ELF-1 (cell line): ENCODE measurements around the gene MEGF11.
A peak's percentile ranks its signal among the peaks of the same experiment; 100 is the strongest.

Experiments
- DNase-seq: peaks from one replicate; pipeline ENCODE4 v3.0.0-alpha.2; 2016; ENCODE audit warnings: low read depth, low spot score

Gene MEGF11

DNA sequence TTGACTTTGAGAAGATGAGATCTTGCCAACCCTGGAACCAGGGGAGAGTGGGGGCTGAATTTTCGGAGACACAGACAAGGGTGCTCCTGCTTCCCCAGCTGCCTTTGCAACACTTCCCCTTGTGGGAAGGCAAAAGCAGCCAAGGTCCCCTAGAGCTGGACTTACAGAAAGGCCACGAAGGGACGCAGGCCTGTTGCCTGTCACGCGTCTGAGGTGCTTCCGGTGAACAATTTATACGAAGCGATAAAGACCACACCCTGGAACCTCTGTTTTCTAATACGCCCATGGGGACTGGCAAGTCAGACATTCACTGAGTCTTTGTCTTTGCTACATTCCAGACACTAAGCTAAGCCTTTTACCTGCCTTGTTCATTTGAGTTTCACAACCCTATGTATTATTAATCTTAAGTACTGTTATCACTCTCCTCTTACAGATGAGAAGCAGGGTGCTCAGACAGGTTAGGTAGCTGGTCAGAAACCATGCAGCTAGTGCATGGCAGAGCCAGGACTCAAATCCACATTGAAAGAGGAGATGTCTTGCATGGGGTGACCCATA is 13.2 kb downstream of the MEGF11 start:
- DNase-seq: no peak

DNA sequence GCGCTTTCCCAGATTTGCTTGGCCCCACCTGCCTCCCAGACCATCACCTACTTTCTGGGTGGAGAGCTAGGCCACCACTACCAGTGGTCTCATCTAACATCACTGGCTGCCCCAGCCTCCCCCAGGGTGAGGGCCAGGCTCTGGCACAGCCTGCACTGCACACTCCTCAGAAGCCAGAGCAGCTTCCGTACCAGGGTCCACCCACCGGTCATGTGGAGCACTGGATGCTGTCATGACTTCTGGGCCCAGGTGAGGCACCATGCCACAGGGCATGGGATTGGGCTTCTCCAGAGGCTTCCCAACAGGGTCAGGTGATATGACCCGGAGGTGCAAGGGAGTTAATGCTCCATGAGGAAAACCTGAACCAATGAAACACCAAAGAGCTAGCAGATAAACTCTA is 14.0 kb downstream of the MEGF11 start:
- no peak for DNase-seq

DNA sequence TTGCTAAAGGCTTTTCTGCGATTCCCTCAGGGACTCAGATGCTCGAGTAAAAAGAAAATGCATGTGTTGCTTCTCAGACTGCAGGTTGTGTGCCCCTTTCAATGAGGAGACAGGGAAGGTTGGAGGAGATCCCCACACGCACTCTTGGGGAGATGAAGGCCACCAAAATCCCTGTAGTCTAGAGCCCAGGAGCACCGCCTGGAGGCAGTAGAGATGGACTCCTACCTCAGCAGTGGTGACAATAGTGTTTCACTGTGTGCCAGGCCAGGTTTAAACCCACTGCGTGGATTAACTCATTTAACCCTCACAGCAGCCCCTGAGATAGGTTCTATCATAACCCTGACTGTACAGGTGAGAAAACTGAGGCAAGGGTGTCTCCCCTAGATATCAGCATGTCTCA is 15.2 kb downstream of the MEGF11 start:
- DNase-seq: no peak

DNA sequence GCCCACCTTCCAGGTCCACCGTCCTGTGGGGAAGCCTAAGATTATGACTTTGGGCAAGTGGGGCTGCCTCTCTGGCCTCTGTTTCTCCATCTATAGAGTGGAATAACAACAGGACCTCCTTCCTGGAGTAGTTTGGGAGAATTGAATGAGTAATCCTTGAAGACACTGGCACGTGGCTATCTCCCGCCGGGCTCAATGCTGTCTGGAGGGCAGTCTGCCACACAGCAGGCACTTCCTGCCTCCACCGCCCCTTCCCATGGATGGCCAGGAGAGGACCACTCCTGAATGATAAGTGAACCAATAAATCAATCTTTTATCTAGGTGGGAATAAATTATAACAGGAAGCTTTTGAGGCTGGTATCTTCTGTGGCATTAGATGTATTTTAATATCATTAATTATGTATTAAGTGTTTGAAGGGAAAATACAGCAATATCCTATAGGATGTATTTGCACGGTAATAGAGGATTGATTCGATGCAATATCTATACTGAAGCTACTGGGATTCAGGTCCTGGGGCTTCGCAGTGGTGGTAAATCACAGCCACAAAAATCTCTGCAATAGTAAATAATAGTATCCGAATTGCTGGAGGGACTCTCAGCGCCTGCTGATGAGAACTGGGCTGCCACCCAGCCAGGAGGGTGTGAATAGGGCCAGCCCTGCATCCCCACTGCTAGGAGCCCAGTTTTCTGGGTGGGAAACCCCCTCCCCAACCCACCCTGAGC is 15.9 kb downstream of the MEGF11 start:
- no peak for DNase-seq

DNA sequence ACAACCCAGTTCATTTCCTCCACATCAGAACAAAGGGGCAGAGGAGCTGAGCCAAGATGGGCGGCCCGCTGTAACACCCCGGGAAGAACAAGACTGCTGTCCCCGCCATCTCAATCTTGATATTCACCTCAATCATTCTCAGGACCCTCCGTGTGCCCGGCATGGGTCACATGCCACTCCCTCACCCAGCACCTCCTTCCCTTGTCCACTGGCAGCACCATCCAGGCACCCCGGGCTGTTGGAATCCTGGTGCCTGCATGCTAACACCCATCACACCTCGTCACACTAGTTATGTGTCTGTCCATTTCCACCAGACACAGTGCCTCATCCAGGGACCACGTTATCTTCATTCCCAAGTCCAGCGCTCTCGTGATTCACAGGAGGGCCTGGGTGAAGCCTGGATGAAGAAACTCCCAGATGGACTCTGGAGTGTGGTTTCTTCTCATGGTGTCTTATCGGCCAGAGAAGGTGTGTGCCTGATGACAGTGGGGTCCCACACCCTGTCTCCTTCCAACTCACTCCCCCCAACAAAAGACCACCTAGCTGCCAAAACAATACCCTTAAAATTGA is 16.7 kb downstream of the MEGF11 start:
- no peak for DNase-seq

DNA sequence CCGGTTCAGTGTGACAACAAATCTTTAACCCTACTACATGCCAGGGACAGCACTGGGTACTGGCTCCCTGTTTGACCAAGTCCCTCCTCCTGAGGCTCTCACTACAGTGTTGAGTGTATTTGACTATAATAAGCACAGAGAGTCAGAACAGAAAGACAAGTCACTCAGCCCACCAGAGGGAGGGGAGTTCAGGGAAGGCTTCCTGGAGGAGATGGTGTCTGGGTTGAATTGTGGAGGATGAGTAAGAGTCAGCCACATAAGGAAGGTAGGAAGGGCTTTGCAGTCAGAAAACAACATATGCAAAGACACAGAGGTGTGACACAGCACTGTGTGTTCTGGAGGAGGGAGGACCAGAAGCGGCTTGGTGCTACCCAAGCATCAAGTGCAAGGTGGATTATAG is 17.7 kb downstream of the MEGF11 start:
- DNase-seq: no peak

DNA sequence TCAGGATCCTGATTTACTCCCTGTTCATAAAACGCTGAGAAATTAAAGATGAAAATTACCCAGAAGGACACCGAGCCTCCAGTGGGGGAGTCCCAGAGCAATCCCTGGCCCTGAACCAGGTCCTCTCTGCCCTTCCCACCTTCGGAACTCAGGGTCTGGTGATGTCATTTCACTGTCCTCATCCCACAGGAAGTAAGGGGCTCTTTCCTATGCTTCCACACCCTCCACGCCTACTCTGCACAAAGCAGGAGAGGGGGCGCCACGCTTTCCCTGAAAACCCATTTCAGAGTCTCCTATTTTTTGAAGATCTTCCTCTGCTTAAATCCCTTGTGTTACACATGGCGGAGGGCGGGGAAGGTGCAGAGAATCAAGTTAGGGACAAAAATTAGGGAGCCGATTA is 18.8 kb downstream of the MEGF11 start:
- no peak for DNase-seq

DNA sequence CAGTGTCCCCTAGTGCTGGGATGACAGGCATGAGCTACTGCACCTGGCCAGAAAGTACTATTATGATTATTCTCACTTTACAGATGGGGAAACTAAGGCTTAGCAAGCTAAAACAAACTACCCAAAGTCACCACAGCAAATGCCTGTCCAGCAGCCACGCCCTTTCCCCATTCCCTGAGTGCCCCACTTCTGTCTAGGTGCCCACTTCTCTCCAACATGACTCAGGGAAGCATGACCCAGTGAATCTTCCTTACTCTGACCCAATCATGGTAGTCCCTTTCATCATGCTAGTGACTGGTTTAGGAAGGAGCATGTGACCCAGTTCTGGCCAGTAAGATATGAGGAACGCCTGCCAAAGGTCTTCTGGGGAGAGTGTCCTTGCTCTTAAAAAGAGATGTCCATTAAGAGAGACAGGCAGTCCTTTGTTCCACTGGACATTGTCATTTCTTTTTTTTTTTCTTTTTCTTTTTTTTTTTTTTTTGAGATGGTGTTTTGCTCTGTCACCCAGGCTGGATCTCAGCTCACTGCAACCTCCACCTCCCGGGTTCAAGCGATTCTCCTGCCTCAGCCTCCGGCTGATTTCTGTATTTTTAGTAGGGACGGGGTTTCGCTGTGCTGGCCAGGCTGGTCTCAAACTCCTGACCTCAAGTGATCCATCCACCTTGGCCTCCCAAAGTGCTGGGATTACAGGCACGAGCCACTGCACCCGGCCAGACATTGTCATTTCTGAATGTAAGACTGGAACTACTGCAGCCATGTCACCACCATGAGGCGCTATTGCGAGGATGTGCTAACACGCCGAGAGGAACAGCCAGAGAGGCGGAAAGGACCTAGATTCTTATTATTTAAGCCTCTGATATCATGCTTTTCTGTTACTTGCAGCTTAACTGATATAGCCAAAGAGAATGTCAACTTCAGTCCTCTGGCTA is 19.8 kb downstream of the MEGF11 start:
- DNase-seq: no peak

DNA sequence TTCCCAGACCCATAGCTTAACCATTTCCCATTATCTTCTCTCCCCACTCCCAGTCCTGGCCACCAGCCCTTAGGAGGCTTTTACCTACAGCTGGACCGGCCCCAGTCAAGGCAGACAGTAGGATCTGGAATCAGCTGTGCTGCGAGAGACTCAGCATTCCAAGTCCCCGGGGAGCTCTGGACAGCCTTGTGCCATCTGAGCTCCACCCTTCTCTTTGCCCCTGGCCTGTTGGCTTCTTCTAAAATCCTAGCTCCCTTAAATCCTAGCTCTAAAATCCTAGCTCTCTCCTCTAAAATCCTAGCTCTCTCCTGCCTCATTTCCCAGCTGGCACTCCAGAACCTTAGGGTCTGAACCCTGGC is 21.3 kb downstream of the MEGF11 start:
- DNase-seq: no peak

DNA sequence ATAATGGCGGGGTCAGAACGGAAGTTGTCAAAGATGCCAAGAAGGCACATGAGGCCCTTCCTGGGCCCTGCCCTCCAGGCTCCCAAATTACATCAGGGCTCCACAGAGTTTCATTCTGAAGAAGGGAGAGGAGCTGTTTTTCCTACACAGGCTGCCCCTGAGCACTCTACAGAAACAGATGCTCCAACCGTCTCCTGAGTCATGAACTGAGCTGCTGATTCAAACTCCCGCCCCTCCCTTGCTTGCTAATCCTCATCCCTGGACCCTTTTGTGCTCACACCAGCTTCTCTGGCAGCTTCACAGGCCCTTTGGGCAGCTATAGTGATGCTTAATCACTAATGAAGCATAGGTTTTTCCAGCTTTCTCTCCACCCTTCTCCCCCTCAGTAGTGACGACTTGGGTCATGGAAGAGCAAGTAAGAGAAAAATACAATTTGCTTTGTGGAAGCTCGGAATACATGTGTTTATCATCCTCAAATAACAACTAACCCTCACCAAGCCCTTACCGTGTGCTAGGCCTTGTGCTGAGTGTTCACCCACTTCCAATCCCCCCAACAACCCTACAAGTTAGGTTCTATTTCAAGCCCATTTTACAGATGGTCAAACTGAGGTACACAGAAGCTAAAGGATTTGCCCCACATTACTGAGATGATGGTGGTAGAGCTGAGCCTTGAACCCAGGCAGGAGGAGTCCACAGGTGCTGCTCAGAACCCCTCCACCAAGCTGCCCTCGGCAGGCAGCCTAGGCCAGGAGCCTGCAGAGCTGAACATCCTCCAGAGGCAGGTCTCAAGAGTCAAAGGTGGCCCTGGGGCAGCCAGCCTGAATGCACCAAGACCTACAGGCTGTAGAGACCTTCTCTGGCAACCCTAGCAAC is 21.9 kb downstream of the MEGF11 start:
- DNase-seq: peak; percentile 31

DNA sequence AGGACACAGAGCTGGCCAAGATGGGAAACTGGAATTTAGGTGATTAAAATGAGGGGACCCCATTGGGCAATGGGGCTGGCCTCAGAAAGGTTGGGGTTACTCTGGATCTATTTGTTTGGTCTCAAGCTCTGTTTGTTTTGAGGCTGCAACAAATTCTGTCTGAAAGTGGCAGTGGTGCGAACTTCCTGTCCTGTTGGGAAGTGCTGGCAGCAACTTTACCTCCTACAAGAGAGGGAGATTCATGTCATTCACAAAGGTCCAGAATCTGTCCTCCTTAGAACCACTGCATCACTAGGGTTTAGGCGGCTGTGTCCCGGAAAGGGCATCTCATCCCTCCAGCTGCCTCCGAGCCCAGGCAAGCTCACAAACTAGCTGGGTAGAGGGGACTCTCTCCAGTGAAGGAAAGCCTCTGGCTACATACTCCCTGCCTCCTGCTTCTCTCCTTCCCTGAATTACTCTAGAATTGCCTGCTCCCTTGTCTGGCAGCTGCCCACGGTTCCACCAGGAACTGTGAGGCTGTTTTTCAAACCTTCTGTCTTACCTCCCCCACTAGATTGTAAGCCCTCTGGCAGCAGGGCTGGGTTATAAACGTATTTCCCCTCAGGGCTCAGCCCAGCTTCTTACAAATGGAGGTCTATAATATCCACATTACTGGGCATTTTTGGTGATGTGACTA is 23.6 kb downstream of the MEGF11 start:
- DNase-seq: no peak

DNA sequence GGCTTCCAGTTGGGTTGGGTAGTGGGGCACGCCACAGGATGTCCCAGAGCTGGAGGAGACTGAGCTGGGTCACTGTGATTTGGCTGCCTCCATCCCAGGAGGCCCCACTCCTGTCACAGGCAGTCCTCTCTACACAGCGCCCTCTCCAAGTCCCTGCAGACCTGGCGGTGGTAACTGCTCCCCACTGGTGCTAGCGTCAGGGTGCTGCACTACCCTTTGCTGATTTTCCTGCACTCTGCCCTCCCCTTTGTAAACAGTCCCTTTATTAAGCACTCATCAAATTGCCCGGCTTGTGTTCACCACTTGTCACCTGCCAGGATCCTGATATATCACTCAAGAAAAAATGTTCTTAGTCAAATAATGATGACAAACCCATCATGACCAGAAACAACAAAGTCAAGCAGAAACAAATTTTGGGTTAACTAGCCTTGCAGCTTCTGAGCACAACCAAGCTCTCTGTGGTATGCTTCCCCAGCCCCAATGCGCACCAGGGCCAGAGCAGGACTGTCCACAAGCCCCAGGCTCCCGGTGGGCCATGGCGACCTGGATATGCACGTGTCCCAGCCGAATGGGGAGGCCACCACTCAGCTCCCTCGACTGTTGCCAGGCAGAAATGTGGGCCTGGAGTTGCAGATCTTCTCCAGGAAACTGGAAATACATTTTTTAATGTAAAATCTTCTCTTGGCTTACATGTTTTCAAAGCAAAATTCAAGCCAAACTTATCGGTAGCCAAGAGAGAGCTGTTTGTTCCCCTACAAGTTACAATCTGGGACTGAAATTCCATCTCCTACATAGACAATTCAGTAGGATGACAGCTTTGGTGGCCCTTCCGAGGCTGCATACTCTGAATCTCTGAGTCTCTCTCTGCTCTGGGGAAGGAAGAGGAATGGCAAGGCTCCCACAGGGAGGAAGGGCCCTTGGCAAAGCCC is 24.5 kb downstream of the MEGF11 start:
- DNase-seq: no peak

DNA sequence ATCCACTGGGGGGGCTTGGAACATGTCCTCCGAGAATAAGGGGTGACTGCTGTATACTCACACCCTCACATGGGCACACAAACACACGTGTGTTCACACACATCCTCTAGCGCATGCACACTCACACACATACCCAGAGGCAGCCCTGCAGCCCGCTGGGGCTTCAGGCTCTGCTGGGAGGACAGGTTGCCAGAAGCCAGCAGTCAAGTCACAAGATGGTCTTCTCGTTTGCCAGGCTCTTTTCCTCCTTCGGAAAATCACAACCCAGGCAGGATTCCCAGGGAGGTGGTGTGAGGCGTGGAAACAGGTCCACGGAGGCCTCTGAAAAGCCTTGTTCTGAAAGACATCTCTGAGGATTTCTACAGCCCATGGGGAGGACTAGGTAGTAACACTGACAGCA is 26.8 kb downstream of the MEGF11 start:
- no peak for DNase-seq

DNA sequence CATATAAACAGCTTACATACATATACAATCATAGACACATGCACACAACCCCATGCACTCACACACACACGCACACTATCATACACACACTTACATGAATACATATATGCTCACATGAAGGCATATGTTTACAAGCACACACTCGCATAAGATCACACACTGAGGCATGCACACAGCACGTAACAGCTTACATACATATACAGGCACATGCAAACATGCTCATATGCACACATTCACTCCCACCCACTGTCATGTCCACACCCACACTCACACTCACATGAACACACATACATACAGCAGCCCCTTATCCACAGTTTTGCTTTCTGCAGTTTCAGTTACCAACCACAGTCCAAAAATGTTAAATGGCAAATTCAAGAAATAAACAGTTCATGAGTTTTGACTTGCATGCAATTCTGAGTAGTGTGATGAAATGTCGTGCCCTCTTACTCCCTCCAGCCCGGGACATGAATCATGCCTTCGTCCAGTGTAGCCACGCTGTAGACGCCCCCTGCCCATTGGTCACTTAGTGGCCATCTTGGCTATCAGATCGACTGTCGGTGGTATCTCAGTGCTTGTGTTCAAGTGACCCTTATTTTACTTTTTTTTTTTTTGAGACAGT is 27.8 kb downstream of the MEGF11 start:
- DNase-seq: no peak

DNA sequence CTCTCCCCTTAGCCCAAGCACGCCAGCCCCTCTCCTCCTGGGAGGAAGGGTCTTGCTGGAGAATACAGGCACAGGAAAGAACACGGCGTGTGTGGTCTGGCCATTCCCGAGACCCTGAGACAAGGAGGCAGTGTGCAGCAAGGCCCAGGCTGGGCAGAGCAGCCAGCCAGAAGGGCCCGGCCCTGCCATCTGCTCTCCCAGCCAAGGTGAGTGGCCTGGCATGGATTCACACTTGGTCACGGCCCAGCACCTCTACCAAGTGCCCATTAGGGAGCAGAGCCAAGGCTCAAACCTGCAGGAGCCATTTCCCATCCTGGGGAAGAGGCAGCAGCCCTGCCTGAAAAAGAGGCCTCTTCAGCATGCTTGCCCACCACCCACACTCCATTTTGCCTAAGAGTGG is 28.6 kb downstream of the MEGF11 start:
- no peak for DNase-seq

DNA sequence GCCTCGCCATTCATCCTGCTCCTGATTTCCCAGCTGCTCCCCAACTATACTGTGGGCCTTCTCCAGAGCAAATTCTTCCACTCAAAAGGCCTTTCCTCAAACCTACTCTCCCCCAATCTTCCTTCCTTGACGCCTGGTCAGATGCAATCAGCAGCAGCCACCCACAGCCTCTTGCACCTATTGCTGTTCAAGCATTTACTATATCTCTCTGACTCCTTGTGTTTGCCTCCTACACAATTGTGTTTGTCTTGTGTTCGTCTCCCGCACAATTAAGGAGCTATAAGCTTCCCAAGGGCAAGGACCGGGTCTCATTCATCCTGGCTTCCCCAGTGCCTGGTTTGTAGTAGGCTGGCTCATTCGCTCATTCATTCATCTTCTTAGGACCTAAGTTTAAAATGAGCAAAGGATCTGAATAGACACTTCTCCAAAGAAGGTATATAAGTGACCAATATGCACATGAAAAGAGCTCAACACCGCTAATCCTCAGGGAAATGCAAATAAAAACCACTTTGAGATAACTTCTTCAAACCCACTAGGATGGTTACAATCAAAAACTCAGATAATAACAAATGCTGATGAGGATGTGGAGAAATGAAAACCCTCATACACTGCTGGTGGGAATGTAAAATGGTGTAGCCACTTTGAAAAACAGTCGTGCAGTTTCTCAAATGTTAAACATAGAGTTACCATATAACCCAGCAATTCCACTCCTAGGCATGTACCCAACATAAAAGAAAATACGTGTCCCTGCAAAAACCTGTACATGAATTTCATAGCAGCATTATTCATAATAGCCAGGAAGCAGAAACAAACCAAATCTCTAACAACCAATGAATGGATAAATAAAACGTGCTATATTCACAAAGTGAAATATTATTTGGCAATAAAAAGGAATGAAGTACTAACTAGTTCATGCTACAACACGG is 31.0 kb downstream of the MEGF11 start:
- DNase-seq: no peak

DNA sequence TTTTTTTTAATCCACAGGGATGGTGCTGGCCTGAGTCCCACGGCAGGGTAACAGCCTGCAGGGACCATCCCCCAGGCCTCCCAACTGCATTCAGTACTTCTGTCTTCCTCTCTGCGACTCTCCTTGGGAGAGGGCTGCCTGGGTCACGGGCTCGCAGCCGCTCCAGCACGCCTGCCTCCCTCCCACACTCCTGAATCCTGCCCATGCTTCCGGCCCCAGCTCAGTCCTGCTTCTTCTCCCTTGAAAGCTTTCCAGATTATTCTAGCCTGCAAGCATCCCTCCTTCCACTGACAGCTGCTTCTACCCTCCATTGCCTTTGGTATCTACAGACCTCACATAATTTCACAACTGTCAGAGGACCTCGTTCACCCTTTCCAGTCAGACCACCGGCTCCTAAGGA is 32.4 kb downstream of the MEGF11 start:
- no peak for DNase-seq

DNA sequence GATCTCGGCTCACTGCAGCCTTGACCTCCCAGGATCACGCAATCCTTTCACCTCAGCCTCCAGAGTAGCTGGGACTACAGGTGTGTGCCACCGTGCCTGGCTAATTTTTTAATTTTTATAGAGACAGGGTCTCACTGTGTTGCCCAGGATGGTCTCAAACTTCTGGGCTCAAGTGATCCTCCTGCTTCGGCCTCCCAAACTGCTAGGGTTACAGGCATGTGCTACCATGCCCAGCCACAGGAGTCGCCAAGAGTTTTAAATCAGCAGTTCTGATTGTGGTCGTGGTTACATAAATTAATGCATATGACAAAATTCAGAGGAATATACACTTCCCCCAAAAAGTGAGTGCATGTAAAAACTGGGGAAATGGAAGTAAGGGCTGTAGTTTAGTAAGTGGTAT is 32.9 kb downstream of the MEGF11 start:
- no peak for DNase-seq
